Motor neuron (in vitro differentiated cells): ENCODE measurements around the gene PTPRT. TPM values are rescaled to one million over a fixed set of nuclear protein-coding genes. Genes with fewer than 3 reads are reported as not detected.

ENCODE experiments used
- ATAC-seq, 8 experiments: fragments of 200-7000 bp; cut with Tn5 transposase; replicated peaks in 6 of 8; 2 replicates each; pipeline ENCODE4 v1.8.0; 2021; ENCODE audit warnings: mild to moderate bottlenecking in 8 of 8, moderate library complexity in 8 of 8
- H3K27ac ChIP-seq, 2 donors: fragments of 250-450 bp; sonication (Bioruptor Pico); 2 replicates each; pipeline ENCODE4 v1.9.0; 2021; ENCODE audit warnings: antibody characterized with exemption in 2 of 2, mild to moderate bottlenecking in 2 of 2, moderate library complexity in 1 of 2
- H3K4me1 ChIP-seq, 2 donors: fragments of 250-450 bp; sonication (Bioruptor Pico); replicated peaks in 1 of 2; 2 replicates each; pipeline ENCODE4 v1.6.1; 2021; ENCODE audit warnings: antibody characterized with exemption in 2 of 2, mild to moderate bottlenecking in 2 of 2, moderate library complexity in 1 of 2
- H3K4me3 ChIP-seq, 5 donors: fragments of 250-450 bp; sonication (Bioruptor Pico); 2 replicates each; pipeline ENCODE4 v1.9.0; 2021; ENCODE audit warnings: antibody characterized with exemption in 5 of 5, mild to moderate bottlenecking in 5 of 5, moderate library complexity in 4 of 5
- WGBS, 10 experiments: fragments of 450-650 bp; shearing (Covaris generic); methylation state at CpG; one replicate each; pipeline ENCODE4 v1.0.0; 2022; 5-methylcytosine and 5-hydroxymethylcytosine counted together
- in situ Hi-C, 9 experiments: fragments of 400-800 bp; cut with MboI; loops; one replicate each; pipeline ENCODE4 v1.15.0; 2021; ENCODE audit warnings: low sequenced_read_pairs in 9 of 9, low pct_unique_long_range_greater_than_20kb in 2 of 9; ENCODE audit not compliant: unreplicated experiment in 9 of 9
- total RNA-seq, 8 experiments: library from RNA; unstranded; fragments of 300-600 nt; gene quantifications; 2 replicates each; pipeline versions ENCODE4 v1.2.3 to v1.2.4, GENCODE V29; 2022

Gene PTPRT
- total RNA-seq, 8 experiments from 2014 or later, result 0.05 to 1.0 (median 0.32) TPM; not detected in 1

DNA sequence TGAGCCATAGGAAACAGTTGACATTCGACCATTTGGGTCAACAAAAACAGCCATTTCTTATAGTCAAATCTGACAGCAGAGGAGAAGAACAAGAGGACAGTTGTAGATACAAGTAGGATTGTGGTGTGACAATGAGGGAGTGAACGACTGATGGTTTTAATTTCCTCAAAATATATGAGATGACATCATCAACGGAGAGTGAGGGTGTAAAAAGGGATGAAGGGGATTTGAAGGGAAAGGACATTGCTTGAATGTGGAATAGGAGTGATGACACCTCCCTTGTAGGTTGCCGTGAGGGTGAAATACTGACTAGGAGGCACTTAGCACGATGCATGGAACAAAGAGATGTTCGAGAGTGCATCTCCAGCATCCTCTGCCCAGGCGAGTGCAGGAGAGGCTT lies 1071.7 kb downstream of the PTPRT start:
- in situ Hi-C loops, result no loop called here
- Histone ChIP-seq H3K4me3 (no peak overlapping the region), H3K4me1 (no peaks in the 10 kb centered on the region), H3K27ac (no peak overlapping the region)
- WGBS, 10 experiments, result 5 to 77% (median 42%) methylated on average over 2 to 7 of the region's 7 CpGs; no CpG with 5 or more reads in 2 of the 10 experiments
- ATAC-seq, result no peak

DNA sequence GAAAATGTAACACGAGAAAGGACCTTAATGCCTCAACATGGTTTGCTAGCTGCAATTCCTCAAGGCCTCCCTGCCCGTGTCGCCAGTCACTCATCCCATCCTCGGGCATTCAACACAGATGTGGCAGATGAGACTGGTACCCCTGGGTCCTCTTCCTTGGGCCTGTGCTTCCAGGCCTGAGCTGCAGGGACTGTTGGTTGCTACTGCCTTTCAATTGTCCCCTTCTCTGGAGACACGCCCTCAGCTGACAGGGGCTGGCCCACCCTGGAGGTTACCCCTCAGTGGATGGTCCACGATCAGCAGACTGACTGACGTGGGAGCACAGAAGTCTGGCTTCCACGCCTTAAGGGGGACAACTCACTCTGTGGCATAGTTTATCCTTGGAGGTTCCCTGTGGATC lies 1076.5 kb downstream of the PTPRT start:
- no peak overlapping the region for H3K4me3 ChIP-seq
- WGBS, 10 experiments, result 7 to 80% (median 45%) methylated on average over 1 to 7 of the region's 8 CpGs; no CpG with 5 or more reads in 3 of the 10 experiments
- H3K4me1 ChIP-seq, result no peaks in the 10 kb centered on the region
- in situ Hi-C loops, result no loop called here
- no peak for ATAC-seq
- H3K27ac ChIP-seq, result no peak overlapping the region

DNA sequence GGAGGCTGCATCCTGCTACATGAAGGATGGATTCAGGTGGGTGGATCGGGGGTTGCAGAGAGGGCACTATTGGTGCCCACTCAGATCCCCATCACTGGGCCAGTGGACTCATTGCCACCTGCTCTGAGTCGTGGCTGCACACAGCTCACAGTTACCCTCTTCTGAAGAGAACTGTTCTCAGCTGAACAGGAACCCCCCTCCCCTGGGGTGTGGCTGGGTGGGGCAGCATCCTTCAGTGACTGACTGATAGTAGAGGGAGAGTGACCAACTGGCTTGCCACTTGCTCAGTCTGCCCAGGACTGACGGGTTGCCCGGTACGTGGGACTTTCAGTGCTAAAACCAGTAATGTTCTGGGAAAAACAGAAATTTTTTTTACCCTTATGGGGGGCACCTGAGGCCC lies 1077.5 kb downstream of the PTPRT start:
- Histone ChIP-seq H3K27ac (no peak overlapping the region), H3K4me3 (no peak overlapping the region), H3K4me1 (no peaks in the 10 kb centered on the region)
- in situ Hi-C loops, result no loop called here
- 0 to 93% (median 43%) methylated on average over 1 to 3 of the region's 5 CpGs; no CpG with 5 or more reads in 7 of the 10 experiments for WGBS, 10 experiments
- no peak for ATAC-seq

DNA sequence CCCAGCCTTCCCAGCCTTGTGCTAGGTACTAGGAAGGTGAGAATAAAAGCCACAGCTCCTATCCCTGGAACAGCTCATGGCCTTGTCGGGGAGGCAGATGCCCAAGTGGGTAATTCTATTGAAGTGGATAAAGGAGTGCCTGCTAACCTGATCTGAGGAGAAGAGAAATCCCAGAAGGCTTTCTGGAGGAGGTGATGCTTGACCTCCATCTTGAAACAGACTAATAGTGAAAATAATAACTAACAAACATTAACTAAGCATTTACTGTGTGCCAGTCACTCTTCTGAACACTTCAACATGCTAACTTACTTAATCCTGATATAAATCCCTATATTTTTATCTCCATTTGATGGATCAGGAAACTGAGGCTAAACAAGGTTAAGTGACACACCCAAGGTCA lies 1078.4 kb downstream of the PTPRT start:
- H3K4me1 ChIP-seq, result no peaks in the 10 kb centered on the region
- in situ Hi-C loops, result no loop called here
- WGBS, 10 experiments, result 0 to 100% (median 29%) methylated on average over 1 of the region's 1 CpG; no CpG with 5 or more reads in 4 of the 10 experiments
- no peak overlapping the region for H3K27ac ChIP-seq
- no peak for ATAC-seq
- H3K4me3 ChIP-seq, result no peak overlapping the region

DNA sequence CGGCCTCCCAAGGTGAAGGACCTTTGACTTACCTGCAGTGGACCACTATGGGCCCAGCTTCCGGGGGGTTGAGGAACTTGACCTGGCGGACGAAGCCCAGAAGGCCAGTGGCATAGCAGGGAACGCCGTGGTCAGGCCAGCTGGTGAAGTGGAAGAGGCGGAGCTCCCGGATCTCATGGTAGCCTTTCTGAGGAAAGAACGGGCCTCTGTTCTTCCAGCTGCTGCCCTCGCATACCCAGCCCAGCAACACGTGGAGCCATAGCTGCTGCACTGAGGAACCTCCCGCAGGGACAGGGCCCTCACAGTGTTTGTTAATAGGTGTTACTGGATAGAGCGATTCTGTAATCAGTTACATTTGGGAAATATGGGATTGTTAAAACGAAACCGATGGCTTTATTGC lies 1079.4 kb downstream of the PTPRT start:
- in situ Hi-C loops, result no loop called here
- Histone ChIP-seq H3K27ac (no peak overlapping the region), H3K4me1 (no peaks in the 10 kb centered on the region), H3K4me3 (no peak overlapping the region)
- 20 to 92% (median 65%) methylated on average over 1 to 8 of the region's 15 CpGs; no CpG with 5 or more reads in 3 of the 10 experiments for WGBS, 10 experiments
- ATAC-seq, result no peak

DNA sequence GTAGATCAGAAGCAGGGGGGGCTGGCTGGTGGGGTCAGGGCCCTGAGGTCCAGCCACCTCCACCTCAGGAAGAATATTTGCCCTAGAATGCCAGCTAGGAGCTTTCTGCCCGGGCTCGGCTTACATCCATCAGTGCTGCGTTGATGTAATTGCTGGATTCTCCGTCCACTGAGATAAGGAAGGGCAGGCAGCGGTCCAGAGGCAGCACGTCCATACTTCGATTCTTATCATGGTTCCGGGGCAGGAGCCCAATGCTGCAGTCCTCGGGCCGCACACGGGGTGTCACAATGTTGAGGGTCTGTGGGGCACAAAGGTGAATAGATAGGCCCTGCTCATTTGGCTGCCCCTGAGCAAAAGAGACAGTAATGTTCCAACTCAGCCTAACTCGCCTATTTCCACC lies 1087.7 kb downstream of the PTPRT start:
- in situ Hi-C loops, result no loop called here
- H3K4me3 ChIP-seq, result no peak overlapping the region
- H3K4me1 ChIP-seq, result no peaks in the 10 kb centered on the region
- H3K27ac ChIP-seq, result no peak overlapping the region
- WGBS, 10 experiments, result 35 to 100% (median 83%) methylated on average over 2 to 11 of the region's 12 CpGs; no CpG with 5 or more reads in 4 of the 10 experiments
- no peak for ATAC-seq

DNA sequence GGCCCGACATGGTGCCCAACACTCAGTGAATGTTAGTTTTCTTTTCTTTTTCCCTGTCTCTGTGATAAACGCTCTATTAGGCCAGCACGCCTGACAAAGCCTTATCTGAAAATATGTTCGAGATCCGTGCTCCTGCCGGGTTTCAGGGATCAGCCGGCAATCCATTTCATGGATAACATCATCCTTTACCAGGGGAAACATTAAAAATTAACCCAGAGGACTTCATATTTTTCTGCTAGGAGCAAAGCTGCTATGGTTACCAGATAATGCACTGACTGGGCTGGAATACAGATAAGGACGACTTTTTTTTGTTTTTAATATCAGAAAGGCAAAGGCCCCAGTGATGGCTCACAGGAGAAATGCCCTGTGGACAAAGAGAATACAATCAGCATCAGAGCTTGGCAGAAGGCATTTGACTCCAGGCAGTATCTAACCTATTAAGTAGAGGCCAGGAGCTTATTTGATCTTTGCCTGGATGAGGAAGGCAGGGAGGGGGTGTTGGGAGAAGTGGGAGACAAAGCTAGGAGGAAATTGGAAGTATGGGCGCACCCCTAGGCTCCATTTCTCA lies 1089.5 kb downstream of the PTPRT start:
- in situ Hi-C loops, result no loop called here
- no peak overlapping the region for H3K4me3 ChIP-seq
- 0 to 68% (median 37%) methylated on average over 1 to 9 of the region's 9 CpGs for WGBS, 10 experiments
- H3K27ac ChIP-seq, result no peak overlapping the region
- no peaks in the 10 kb centered on the region for H3K4me1 ChIP-seq
- ATAC-seq, result peak in 1 of 8 experiments; percentile 48

DNA sequence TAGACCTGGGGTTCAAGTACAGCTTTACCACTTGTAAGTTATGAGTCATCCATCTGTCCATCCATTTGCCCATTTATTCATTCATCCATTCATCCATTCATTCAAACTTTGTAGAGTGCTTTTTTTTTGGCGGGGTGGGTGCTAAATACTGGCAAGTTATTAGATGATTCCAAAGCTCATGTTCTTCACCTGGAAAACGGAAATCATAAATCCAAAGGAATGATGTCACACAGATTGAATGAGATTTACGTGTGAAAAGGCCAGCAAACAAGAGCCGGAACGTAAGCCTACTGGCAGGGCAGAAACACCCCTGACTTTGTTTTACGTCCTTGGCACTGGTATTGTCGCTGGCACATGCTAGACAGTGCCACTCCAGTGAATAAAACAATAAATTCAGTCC lies 1090.6 kb downstream of the PTPRT start:
- in situ Hi-C loops, result no loop called here
- no peak for ATAC-seq
- Histone ChIP-seq H3K27ac (no peak overlapping the region), H3K4me3 (no peak overlapping the region), H3K4me1 (no peaks in the 10 kb centered on the region)
- WGBS, 10 experiments, result 0 to 84% (median 51%) methylated on average over 1 to 7 of the region's 7 CpGs; no CpG with 5 or more reads in 2 of the 10 experiments

DNA sequence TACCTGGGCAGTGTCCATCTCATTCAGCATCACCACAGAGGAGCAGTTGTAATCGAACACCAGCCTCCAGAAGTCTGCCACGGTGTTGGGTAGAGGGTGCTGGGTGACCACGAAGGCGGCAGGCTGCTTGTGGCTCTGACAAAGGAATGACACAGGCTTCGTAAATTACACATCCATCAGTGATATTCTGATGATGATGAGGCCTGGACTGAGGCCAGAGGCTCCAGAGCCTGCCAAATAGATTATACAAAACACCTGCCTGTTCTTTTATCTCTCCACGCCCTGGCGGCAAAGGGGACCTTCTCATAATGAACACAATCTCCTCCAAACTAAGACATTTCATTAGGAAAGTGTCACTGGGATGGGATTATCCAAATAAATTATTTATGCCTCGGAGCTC lies 1091.3 kb downstream of the PTPRT start:
- ATAC-seq, result no peak
- in situ Hi-C loops, result no loop called here
- WGBS, 10 experiments, result 0 to 100% (median 53%) methylated on average over 1 to 5 of the region's 8 CpGs; no CpG with 5 or more reads in 2 of the 10 experiments
- Histone ChIP-seq H3K4me1 (no peaks in the 10 kb centered on the region), H3K4me3 (no peak overlapping the region), H3K27ac (no peak overlapping the region)

DNA sequence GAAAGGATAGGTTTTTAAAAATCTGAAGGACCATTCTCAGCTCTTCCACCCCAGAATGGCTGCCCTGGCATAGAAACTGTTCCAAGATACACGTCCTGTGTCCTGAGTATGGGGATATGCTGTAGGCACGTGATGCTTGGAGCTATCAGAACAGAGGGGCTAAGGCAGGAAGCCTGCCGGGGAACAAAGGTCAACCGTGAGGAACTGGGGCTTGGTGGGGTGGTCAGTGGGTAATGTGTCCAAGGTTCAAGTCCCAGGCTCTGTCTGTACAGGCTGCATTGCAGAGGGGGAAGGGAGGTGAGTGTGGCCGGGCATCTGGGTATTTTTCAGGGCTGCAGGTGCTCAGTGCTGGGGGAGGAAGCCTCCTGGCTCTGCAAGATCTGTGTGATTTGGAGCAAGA lies 1092.0 kb downstream of the PTPRT start:
- 0 to 48% (median 17%) methylated on average over 1 to 4 of the region's 5 CpGs; no CpG with 5 or more reads in 5 of the 10 experiments for WGBS, 10 experiments
- no peak overlapping the region for H3K27ac ChIP-seq
- H3K4me1 ChIP-seq, result no peaks in the 10 kb centered on the region
- ATAC-seq, result no peak
- in situ Hi-C loops, result no loop called here
- no peak overlapping the region for H3K4me3 ChIP-seq

DNA sequence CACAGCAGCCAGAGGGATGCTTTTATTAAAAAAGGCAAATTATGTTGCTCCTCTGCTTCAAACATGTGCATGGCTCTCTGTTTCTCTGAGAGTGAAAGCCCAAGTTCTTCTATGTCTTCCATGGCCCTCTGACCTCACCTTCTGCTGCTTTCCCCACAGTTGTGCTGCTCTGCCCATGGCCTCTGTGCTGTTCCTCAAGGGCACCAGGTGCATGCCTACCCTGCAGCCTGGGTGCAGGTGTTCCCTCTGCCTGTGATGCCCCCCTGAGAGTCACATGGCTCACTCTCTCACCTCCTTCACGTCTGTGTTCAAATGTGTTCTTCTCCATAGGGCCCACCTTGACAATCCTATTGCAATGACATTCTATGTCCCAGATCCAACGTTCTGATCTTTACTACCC lies 1094.5 kb downstream of the PTPRT start:
- H3K4me3 ChIP-seq, result no peak overlapping the region
- in situ Hi-C loops, result no loop called here
- 0 to 83% (median 22%) methylated on average over 1 to 2 of the region's 2 CpGs; no CpG with 5 or more reads in 3 of the 10 experiments for WGBS, 10 experiments
- ATAC-seq, result no peak
- no peaks in the 10 kb centered on the region for H3K4me1 ChIP-seq
- H3K27ac ChIP-seq, result no peak overlapping the region

DNA sequence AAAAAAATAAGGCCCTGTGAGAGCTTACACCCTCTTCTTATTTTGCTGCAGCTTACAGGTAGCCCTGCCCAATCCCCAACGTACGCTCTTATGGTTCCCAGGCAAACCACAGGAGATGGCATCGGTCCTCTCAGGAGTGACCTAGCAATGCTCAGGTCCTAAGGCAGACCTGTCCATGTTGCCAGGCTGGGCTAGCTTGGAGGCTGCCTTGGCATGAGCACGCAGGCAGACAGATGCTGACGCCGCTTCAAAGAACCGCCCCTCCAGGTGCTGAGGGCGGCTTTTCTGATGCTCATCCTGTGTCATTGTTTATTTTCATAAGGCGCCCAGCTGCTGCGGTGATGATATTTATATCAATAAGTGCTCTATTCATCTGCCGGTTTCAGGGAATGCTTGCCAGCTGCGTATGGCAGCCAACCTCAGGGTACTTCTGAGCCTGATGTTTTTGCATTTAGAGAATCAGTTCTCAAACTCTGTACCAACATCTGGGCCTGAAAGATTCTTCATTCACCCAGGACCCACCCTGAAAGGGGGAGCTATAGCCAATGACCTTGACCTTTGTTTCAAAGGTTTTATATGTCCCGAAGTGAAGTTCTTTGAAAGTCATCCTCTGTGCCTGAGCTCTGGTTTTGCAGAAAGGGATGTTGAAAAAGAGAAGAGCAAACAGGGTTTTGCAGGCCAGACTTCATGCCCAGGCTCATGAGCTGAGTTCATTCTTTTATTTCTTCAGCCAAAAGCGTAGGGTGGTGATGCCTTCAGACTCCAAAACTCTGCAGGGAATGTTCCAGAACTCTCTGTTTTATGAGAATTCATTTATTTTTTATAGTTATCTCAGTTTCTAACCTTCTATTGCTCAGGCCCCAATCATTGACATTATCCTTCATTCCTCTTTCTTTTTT lies 1095.9 kb downstream of the PTPRT start:
- 19 to 98% (median 51%) methylated on average over 2 to 9 of the region's 14 CpGs; no CpG with 5 or more reads in 3 of the 10 experiments for WGBS, 10 experiments
- Histone ChIP-seq H3K4me3 (no peak overlapping the region), H3K27ac (no peak overlapping the region), H3K4me1 (no peaks in the 10 kb centered on the region)
- in situ Hi-C loops, result no loop called here
- no peak for ATAC-seq

DNA sequence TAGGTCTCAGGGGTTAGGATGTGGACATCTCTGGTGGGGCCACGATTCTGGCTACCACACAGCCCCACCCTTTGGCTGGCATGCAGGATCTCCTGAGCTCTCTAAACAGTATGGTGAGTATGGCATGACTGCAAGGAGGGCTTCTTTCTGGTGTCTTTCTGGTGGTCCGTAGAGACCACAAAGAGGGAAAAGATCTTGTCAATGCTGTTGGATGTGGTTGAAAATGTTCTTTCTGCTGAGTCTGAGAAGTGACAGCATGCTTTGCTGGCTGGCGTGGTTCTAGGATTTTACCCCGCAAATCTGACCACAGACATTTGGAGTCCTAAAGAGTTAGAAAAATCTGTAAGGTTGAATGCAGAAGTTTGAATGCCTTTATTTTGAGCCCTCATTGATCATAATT lies 1096.7 kb downstream of the PTPRT start:
- WGBS, 10 experiments, result 0 to 96% (median 22%) methylated on average over 1 to 4 of the region's 4 CpGs; no CpG with 5 or more reads in 4 of the 10 experiments
- in situ Hi-C loops, result no loop called here
- H3K27ac ChIP-seq, result no peak overlapping the region
- ATAC-seq, result no peak
- H3K4me1 ChIP-seq, result no peaks in the 10 kb centered on the region
- no peak overlapping the region for H3K4me3 ChIP-seq
